ENCODE measurements around the gene SNAPC4.

DNA sequence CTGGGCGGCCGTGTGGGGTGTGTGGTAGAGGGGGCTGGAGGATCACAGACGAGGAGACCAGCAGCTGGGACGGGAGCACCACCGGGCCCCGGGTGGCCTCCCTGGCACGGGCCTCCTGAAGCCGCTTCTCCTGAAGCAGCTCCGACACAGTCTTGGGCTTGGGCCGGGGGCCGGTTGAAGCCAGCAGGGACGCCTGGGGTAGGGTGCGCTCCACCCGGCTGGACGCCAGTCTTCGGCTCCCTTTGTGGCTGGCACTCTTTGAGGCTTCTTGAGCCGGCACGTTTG lies 21.0 kb downstream of the SNAPC4 start:
- TF ChIP-seq EZH2 (IDR thresholded peaks at IDR 0.05; ENCODE audit: borderline replicate concordance, low read depth, low read length, poor library complexity, severe bottlenecking) (no peak), CTCF (conservative IDR thresholded peaks at IDR 0.05; ENCODE audit: low read depth, low read length) (no peak)

Measured in A673 (cell line).